Measurements from ENCODE around the gene CTSA.
"Not testable (repeated sequence)": the region's sequence is repeated elsewhere in the genome, so short reads cannot be mapped to it uniquely, and the experiment has no call there.

Gene CTSA

GRCh38 chr20:45867136-45867818, 23.9 kb upstream of the CTSA start:
- DNase-seq = no peak

- DNase-seq = no peak
Observed at GRCh38 chr20:45867819-45868176, 23.3 kb upstream of the CTSA start.

- DNase-seq = no peak
Observed at GRCh38 chr20:45872626-45873025, 18.5 kb upstream of the CTSA start.

- DNase-seq = no peak
Observed at GRCh38 chr20:45873409-45874103, 17.6 kb upstream of the CTSA start.

GRCh38 chr20:45874104-45874481, 17.0 kb upstream of the CTSA start:
- DNase-seq = not testable (repeated sequence)

GRCh38 chr20:45874576-45874975, 16.6 kb upstream of the CTSA start:
- DNase-seq = no peak

GRCh38 chr20:45878076-45878761, 12.9 kb upstream of the CTSA start:
- DNase-seq = no peak

GRCh38 chr20:45880988-45881788, 9.9 kb upstream of the CTSA start, which contains the start of gene ZSWIM1:
Gene ZSWIM1 (plus strand): TSS chr20:45881227. CDS start chr20:45882593, 1,366 bp downstream.
- DNase-seq = peak; percentile 99

GRCh38 chr20:45882469-45883099, 8.6 kb upstream of the CTSA start:
- DNase-seq = no peak

GRCh38 chr20:45883100-45883469, 8.1 kb upstream of the CTSA start:
- no peak for DNase-seq

- no peak for DNase-seq
Observed at GRCh38 chr20:45886590-45887345, 4.4 kb upstream of the CTSA start.

GRCh38 chr20:45887346-45887715, 3.8 kb upstream of the CTSA start, which contains the start of gene SPATA25:
Gene SPATA25 (minus strand): TSS chr20:45887622. CDS start chr20:45887590, 32 bp downstream.
- no peak for DNase-seq

GRCh38 chr20:45888681-45889080, 2.5 kb upstream of the CTSA start:
- no peak for DNase-seq

- DNase-seq = peak; percentile 59
Observed at GRCh38 chr20:45890077-45890984, 804 bp upstream of the CTSA start.

GRCh38 chr20:45892049-45892825, 1.1 kb downstream of the CTSA start:
- DNase-seq = peak; percentile 25

- DNase-seq = no peak
Observed at GRCh38 chr20:45892828-45893500, 1.8 kb downstream of the CTSA start.

- no peak for DNase-seq
Observed at GRCh38 chr20:45893831-45894230, 2.7 kb downstream of the CTSA start.

GRCh38 chr20:45894797-45895196, 3.7 kb downstream of the CTSA start:
- no peak for DNase-seq

- no peak for DNase-seq
Observed at GRCh38 chr20:45896641-45897161, 5.6 kb downstream of the CTSA start.
